ENCODE results near the gene PNRC2.

- TF ChIP-seq POLR2A (IDR thresholded peaks at IDR 0.05; ENCODE audit: low read length) = no peak
- no peak for TF ChIP-seq GATA1 (IDR thresholded peaks at IDR 0.05; ENCODE audit: low read depth, low read length)
These were observed 49.5 kb upstream of the PNRC2 start for GRCh38 chr1:23910144-23910543.

Measured in erythroblast (primary cell).